GM23248 (cell line): Measurements from ENCODE around the gene SIRT7.

Source experiments
- EZH2 ChIP-seq: fragments of 200-600 bp; sonication (generic); IDR thresholded peaks from 2 replicates; pipeline ENCODE4 v1.6.1; 2018; ENCODE audit warnings: antibody characterized with exemption, mild to moderate bottlenecking; ENCODE audit not compliant: insufficient read depth, poor library complexity, severe bottlenecking
- EZH2phosphoT487 ChIP-seq: fragments of 200-600 bp; sonication (generic); IDR thresholded peaks from 2 replicates; pipeline ENCODE4 v1.6.1; 2018; ENCODE audit warnings: antibody characterized with exemption, moderate library complexity, mild to moderate bottlenecking, low read depth; ENCODE audit not compliant: insufficient read depth

- TF ChIP-seq EZH2, result no peak
- no peak for TF ChIP-seq EZH2phosphoT487
Measured at GRCh38 chr17:81934850-81935708, 17.1 kb upstream of the SIRT7 start.
